ENCODE measurements around the gene TMEM94. TPM values are rescaled to one million over a fixed set of nuclear protein-coding genes. Genes with fewer than 3 reads are reported as not detected.

The TMEM94 gene
- total and polyA plus RNA-seq, 2 of the 13 experiments (the other 11 are each of a cell fraction or from before 2014, with no cell fraction given), result 32.6 to 134 TPM

- TF ChIP-seq ZNF234 (CRISPR knock-in tag; conservative IDR thresholded peaks at IDR 0.05) (no peak), ONECUT2 (CRISPR knock-in tag; IDR thresholded peaks at IDR 0.05) (no peak), ZNF503 (CRISPR knock-in tag; IDR thresholded peaks at IDR 0.05) (no peak), GTF2F1 (IDR thresholded peaks at IDR 0.05; ENCODE audit: low read length) (0 out of 2 replicates have a peak, but pooled peaks have one; percentile 42), ZHX2 (IDR thresholded peaks at IDR 0.05; ENCODE audit: low read depth) (no peak; the same call in 1 of the 2 replicates), ZHX2 (CRISPR knock-in tag; IDR thresholded peaks at IDR 0.05; ENCODE audit: borderline replicate concordance) (no peak), ZNF281 (CRISPR knock-in tag; IDR thresholded peaks at IDR 0.05; ENCODE audit: borderline replicate concordance) (no peak; the same call in 1 of the 2 replicates), NR2F2 (IDR thresholded peaks at IDR 0.05; ENCODE audit: borderline replicate concordance, low read depth) (0 out of 2 replicates have a peak, but pooled peaks have one; percentile 55), ATF6 (CRISPR knock-in tag; conservative IDR thresholded peaks at IDR 0.05) (no peak), PITX1 (CRISPR knock-in tag; IDR thresholded peaks at IDR 0.05) (peak; percentile 73), KLF12 (CRISPR knock-in tag; IDR thresholded peaks at IDR 0.05; ENCODE audit: borderline replicate concordance) (peak; percentile 62; the same call in 1 of the 2 replicates), JUND (CRISPR knock-in tag; IDR thresholded peaks at IDR 0.05) (no peak), ZNF598 (CRISPR knock-in tag; IDR thresholded peaks at IDR 0.05; ENCODE audit: borderline replicate concordance) (0 out of 2 replicates have a peak, but pooled peaks have one; percentile 39), ZNF484 (CRISPR knock-in tag; IDR thresholded peaks at IDR 0.05; ENCODE audit: borderline replicate concordance, low read depth) (no peak), MLX (CRISPR knock-in tag; IDR thresholded peaks at IDR 0.05) (peak; percentile 63)
Observed at GRCh38 chr17:75459590-75460267, 3.3 kb downstream of the TMEM94 start (continued).

All from HepG2 (cell line).